GM19351 (cell line): ENCODE data around the gene PLA2G3.

Experiments used
- ATAC-seq: cut with Tn5 transposase; IDR thresholded peaks from one replicate; pipeline ENCODE4 v1.9.1; 2021; ENCODE audit warnings: mild to moderate bottlenecking, moderate library complexity; ENCODE audit not compliant: unreplicated experiment

PLA2G3 gene

DNA sequence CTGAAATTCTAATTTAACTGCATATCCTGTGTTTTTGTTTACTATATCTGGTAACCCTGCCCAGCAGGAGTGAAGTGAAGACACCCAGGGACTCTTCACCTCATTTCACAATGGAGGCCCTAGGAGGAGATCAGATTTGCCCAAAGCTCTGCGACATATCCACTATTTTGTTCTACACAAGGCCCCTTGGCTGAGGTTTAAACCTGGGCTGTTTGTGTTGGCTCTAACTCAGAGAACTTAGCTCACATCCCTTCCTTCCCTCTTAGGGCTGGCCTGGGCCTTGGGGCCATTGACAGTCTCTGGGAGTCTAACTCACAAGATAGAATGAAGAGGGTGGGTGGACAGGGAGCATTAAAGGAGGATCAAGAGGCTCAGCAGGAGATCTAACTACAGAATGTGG, 8.2 kb upstream of the PLA2G3 start:
- ATAC-seq = no peak

DNA sequence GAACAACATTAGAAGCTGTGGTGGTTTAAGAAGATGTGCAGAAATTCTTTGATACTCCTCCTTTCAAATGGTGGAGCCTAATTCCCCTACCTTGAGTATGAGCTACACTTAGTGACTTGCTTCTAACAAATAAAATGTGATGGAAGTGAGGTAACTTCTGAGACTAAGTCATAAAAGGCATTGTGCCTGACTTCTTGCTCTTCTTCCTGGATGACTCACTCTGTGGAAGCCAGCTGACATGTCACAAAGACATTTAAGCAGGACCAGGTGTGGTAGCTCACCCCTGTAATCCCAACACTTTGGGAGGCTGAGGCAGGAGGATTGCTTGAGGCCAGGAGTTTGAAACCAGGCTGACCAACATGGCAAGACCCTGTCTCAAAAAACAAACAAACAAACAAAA, 3.9 kb upstream of the PLA2G3 start:
- no peak for ATAC-seq

DNA sequence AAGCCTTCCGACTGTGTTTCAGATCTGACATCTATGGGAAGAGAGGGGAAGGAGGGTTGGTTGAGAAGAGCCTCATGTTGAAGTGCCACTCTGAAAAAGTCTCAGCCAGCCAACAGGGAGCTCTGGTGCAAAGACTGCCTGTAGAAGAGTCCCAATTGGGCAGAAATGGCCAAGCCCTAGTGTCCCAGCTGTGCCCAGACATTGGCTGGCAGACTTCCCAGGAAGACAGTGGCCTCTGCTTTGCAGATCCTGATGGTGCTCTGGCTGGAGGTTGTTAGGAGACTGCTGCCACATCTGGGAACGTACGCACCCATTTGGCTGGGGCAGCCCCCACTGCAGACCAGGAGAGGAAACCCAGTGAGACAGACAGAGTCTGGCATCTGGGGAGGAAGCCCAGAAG, 3.2 kb upstream of the PLA2G3 start:
- no peak for ATAC-seq

DNA sequence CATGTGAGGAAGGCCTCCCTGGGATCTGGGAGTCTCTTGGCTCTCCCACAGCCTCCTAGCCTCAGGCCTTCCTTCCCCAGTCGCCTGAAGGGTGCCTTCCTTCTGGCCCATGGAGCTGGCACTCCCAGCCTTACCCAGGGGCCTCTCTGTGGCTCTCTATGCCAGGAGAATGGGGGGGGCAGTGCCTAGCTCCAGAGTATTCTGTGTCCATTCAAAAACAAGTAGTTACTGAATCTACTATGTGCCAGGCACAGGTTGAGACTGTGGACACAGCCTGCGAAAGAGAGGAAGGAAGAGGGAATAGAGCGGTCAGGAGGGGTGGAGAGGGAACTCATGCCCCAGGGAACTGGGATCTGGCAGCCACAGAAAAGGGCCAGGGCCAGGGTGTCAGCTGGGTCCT, 2.7 kb upstream of the PLA2G3 start:
- no peak for ATAC-seq

DNA sequence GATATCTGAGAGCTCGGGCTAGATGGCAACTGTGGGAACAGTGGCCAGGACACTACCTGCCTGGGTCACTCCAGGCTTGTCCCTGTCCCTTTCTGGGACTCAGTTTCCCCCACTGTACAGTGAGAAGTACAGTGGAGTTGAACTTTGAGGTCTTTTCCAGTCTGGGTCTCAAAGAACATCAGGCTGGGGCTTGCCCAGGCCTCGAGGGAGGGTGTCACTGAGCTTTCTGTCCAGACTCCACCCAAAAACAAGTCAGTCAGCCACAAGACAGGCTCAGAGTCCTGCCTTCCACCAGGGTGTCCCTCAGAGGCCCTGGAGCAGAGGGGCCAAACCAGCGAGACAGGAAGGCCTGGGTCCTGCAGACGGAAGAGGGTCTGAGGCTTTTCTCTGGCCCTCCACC, 2.0 kb upstream of the PLA2G3 start:
- no peak for ATAC-seq

DNA sequence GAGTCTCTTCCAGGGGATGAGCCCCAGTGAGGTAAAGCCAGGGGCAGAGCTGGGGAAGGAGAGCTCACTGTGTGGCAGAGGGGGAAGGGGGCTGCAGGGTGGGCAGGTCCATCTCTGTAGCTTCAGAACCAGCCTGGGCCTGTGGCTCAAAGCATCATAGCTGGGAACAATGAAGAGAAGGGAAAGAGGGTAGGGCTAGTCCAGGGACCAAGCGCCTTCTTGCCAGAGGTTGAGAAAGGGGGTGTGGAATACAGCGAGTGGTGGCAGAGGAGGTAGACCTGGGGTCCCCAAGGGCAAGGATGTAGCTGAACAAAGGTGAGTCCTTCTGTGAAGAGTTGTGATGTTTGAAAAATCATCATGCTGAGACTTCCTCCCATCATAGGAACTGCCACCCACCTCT, 1.2 kb upstream of the PLA2G3 start:
- no peak for ATAC-seq

DNA sequence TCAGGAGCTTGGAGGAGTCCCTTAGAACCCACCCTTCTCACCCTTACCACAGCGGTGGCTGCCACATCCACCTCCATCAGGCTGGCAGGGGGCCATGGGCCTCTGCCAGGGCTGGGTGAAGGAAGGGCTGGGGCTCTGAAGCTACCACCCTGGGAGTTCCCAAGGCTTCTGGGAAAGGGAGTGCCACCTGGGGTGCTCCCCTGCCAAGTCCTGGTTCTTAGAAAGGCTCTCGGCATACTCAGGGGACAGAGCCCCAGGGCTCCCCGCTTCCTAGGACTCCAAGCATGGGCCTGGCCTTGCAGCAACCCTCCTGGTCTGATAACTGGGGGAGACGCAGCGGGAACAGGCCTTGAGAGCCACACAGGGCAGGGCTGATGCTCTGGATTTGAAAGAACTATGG, 438 bp upstream of the PLA2G3 start:
- ATAC-seq = no peak

DNA sequence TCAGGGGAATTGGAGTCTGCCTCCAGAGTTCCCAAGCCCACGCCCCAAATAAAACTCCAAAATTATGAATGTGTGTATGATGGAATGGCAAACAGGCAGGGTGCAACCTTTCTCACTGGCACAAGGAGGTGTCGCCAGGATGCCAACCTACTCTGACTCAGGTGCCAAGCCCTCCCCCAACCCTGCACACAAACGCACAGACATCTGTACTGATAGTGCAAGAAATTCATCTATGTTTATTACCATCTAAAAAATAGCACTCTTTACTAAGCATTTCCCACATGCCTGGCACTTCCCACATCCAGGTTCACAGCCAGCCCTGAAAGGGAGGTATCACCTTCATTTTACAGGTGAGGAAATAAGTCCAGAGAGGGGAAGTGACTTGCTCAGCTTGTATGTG, 1.2 kb downstream of the PLA2G3 start:
- ATAC-seq = no peak

DNA sequence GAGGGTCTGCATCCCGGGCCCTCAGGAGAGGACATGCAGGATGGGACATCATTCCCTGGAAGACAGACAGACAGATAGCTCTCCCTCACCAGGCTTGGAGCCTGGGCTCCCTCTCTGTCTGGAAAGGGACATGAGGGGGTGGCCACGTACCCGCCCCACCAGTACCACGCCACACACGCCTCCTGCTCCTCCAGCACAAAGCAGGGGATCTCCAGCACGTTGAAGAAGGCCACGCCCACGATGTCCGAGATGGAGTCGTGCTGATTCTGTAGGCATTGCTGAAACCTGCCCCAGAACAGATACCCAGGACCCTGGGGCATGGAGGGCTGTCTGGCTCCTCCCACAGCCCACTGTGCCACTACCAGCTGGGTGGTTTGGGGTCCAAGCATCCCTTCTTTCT, 2.2 kb downstream of the PLA2G3 start:
- ATAC-seq = no peak

DNA sequence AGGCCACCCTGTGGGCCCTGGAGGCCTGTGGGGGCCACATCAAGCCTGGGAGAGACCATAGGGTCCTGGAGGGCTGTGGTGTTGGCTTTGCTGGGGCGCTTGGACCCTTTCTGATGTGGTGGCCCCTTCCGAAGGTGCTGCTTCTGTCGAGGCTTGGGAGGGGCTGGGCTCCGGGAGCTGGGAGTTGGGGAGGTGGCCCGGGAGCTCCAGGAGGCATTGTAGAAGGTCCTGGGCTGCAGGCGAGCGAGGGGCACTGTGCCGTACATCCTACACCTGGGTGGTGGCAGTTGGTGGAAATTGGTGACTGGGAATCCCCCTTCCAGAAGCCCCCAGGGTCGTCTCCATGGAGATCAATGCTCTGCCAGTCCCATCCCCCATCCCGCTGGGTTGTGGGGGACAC, 2.6 kb downstream of the PLA2G3 start:
- no peak for ATAC-seq

DNA sequence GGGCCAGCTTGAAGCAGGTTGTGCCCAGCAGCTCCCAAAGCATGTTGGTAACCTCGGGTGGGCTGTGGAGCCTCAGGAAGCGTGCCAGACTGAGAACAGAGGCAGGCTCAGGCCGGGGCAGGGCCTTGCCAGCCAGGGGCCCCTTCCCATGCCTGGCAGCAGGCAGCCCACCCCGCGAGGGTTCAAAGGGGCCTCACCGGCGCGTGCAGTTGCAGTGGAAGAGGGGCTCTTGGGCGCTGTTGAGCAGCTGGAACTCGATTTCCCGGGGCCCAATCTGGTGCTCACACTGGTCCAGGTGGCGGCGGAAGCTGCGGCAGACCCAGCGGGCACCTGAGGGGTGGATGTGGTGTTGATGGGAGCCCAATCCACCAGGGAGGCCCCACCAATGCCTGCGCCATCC, 3.6 kb downstream of the PLA2G3 start:
- no peak for ATAC-seq

DNA sequence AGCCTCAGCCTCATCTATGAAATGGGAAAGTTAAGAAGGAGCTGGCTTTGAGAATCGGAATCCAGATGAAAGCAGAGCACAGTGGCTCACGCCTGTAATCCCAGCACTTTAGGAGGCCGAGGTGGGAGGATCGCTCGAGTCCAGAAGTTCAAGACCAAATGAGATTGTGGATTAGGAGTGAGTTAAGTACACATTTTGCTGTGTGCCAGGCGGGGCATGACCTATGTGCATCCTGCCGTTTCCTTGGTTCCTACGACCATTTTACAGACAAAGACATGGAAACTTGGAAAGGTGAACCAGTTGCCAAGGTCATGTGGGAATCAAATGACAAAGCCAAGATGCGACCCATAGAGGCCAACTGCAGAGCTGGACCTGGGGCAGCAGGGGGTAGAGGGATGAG, 4.2 kb downstream of the PLA2G3 start:
- ATAC-seq = no peak

DNA sequence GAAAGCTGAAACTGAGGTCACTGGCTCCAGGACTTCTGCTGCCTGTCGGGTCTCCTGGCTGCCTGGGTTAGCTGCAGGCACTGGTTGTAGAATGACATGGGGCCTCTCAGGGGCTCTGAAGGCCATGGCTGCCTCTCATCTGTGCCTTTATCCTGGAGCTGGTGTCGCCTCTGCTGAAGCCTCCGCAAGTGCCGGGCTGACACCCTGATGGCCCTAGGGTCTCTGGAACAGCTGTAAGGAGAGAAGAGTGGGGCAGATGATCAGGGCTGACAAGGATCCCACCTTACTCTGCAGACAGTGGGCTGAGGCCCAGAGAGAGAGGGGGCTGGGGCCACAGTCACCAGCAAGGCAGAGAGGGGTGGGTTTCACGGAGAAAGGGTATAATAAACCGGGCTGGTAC, 4.6 kb downstream of the PLA2G3 start:
- ATAC-seq = no peak

DNA sequence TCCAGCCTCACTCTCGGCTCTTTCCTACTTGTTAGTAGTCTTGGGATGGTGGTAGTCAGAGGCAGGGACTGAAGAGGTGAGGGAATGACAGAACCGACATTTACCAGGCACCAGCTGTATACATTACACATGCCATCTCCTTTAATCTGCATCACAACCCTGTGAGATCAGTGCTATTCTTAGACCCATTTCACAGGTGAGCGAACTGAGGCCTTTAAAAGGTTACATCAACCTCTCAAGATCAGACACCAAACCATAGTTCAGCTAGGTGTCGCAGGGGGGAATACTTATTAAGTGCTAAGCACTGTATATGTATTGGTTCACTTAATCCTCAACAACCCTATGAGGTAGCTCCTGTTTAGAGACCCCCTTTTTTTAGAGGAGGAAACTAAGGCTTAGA, 5.6 kb downstream of the PLA2G3 start:
- no peak for ATAC-seq

DNA sequence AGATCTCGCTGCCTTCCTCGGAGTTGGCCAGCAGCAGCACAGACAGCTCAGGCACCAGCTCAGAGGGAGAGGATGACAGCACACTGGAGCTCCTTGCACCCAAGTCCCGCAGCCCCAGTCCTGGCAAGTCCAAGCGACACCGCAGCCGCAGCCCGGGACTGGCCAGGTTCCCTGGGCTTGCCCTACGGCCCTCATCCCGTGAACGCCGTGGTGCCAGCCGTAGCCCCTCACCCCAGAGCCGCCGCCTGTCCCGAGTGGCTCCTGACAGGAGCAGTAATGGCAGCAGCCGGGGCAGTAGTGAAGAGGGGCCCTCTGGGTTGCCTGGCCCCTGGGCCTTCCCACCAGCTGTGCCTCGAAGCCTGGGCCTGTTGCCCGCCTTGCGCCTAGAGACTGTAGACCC, 6.4 kb downstream of the PLA2G3 start:
- ATAC-seq = no peak

DNA sequence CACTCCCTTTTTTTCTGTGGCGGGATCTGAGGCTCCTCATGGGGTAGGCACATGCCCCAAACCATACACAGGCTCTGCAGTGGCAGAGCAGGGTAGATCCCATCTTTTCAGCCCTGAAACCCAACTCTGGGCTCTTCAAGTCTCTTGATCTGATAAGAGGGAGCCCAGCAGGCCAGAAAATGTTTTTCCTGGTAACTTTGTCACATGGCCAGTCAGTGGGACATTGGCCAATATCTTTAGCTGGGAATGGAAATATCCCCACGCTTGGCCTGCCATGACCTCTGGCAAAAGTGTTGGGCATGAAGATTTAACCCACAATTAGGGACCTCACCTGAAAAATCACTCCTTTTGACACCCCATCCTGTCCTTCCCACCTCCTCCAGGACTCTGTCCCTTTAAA, 9.4 kb downstream of the PLA2G3 start:
- ATAC-seq = no peak

DNA sequence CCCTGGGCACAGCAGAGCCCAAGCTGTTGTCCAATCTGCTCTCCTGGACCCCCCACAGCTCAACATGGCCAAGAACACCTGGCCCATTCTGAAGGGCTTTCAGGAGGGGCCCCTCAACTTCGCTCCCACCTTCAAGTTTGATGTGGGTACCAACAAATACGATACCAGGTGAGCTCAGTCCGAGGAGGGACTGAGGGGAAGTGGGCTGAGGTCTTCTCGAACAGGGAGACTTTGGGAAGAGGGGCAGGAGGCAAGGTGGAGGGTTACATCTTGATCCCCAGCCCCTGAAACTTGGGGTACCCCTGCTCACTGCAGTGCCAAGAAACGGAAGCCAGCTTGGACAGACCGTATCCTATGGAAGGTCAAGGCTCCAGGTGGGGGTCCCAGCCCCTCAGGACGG, 12.2 kb downstream of the PLA2G3 start:
- ATAC-seq = no peak

DNA sequence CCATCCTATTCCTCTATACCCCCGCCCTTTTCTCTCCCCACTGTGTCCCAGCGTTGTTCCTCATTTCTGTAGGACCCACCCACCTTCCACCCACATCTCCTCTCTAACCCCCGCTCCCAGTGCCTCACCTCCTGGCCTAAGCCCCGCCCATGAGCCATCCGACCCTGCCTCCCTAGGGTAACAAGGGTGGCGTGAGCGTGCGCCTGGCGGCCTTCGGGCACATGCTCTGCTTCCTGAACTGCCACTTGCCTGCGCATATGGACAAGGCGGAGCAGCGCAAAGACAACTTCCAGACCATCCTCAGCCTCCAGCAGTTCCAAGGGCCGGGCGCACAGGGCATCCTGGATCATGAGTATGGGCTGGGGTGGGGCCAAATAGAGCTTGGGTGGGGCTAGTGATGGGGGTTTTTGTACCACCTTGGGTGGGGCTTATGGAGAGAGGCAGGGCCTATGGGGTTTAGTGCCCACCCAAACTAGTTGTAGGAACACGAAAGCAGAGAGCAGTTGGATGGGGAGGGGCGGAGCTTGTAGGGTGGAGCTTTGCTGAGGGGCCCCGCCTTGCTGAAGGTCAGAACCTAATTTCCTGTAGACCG, 13.0 kb downstream of the PLA2G3 start:
- ATAC-seq = no peak

DNA sequence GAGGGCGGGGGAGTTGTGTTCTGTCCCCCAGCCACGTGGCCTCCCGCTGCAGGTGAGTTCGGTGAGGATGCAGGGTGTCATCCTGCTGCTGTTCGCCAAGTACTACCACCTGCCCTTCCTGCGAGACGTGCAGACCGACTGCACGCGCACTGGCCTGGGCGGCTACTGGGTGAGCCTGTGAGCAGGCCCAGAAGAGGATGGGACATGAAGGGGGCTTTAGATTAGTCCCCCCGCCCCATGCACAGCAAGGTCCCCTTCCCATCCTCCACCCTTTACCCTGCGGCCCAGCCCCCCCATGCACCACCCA, 13.5 kb downstream of the PLA2G3 start:
- ATAC-seq = no peak

DNA sequence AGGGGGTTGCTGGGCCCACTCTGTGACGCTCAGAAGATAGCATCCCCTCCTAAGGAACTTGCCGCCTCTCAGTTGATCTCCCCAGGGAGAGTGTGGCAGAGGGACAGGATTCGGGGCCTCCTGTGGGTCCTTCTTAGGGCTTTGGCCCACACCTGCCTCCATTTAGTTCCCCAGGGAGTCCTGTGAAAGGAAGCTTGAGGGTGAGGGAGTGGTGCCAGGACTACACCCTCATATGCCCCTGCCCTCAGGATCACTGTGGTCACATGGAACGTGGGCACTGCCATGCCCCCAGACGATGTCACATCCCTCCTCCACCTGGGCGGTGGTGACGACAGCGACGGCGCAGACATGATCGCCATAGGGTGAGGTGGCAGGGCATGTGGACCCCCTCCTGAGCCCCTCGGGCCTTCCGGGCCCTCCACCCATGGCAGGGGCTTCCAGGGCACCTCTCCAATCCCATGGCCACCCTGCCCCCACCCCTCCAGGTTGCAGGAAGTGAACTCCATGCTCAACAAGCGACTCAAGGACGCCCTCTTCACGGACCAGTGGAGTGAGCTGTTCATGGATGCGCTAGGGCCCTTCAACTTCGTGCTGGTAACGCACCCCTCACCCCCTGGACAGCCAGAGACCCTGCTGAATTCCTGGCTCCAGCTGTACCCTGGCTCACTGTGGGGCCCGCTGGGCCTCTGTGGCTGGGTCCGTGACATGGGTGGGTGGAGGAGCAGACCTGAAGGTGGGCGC, 14.0 kb downstream of the PLA2G3 start:
- ATAC-seq = no peak

DNA sequence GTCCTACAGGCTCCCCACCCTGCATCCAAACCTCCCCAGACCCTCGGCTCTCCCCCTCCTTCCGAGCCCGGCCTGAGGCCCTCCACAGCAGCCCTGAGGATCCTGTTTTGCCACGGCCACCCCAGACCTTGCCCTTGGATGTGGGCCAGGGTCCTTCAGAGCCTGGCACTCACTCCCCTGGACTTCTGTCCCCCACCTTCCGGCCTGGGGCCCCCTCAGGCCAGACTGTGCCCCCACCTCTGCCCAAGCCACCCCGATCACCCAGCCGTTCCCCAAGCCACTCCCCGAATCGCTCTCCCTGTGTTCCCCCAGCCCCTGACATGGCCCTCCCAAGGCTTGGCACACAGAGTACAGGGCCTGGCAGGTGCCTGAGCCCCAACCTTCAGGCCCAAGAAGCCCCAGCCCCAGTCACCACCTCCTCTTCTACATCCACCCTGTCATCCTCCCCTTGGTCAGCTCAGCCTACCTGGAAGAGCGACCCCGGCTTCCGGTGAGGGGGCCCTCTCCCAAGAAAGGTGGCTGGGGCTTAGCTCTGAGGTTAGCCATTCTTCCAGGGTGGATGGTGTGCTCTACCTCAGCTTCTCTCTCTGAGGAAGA, 14.7 kb downstream of the PLA2G3 start:
- no peak for ATAC-seq

DNA sequence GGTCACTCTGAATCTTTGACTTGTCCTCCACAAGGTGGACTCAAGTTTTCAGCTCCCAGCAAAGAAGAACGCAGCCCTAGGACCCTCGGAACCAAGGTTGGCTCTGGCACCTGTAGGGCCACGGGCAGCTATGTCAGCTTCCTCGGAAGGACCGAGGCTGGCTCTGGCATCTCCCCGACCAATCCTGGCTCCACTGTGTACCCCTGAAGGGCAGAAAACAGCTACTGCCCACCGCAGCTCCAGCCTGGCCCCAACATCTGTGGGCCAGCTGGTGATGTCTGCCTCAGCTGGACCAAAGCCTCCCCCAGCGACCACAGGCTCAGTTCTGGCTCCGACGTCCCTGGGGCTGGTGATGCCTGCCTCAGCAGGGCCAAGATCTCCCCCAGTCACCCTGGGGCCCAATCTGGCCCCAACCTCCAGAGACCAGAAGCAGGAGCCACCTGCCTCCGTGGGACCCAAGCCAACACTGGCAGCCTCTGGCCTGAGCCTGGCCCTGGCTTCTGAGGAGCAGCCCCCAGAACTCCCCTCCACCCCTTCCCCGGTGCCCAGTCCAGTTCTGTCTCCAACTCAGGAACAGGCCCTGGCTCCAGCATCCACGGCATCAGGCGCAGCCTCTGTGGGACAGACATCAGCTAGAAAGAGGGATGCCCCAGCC, 15.4 kb downstream of the PLA2G3 start:
- ATAC-seq = no peak
